SHP77 (cell line): ENCODE results near the gene NUDT21.
"Not testable (repeated sequence)": the region's sequence is repeated elsewhere in the genome, so short reads cannot be mapped to it uniquely, and the experiment has no call there.

Source experiments
- DNase-seq, 2 experiments: peaks; one replicate each; lab custom pipeline; 2025; lab: John Stamatoyannopoulos, UW

The NUDT21 gene

GRCh38 chr16:56419740-56420548 is 31.2 kb downstream of the NUDT21 start:
- no peak for DNase-seq

- DNase-seq: no peak
These were observed 34.0 kb downstream of the NUDT21 start for GRCh38 chr16:56417138-56417537.

GRCh38 chr16:56415875-56416274 is 35.3 kb downstream of the NUDT21 start:
- no peak for DNase-seq

GRCh38 chr16:56414366-56414765 is 36.8 kb downstream of the NUDT21 start:
- no peak for DNase-seq

- DNase-seq: no peak
These were observed 37.8 kb downstream of the NUDT21 start for GRCh38 chr16:56413381-56413780.

- DNase-seq: no peak
These were observed 39.5 kb downstream of the NUDT21 start for GRCh38 chr16:56411624-56412023.

- DNase-seq: no peak
These were observed 40.0 kb downstream of the NUDT21 start for GRCh38 chr16:56411123-56411522.

GRCh38 chr16:56409195-56409594 is 41.9 kb downstream of the NUDT21 start:
- DNase-seq: no peak

GRCh38 chr16:56408379-56409098 is 42.6 kb downstream of the NUDT21 start:
- DNase-seq: no peak

- DNase-seq: no peak
These were observed 45.0 kb downstream of the NUDT21 start for GRCh38 chr16:56405977-56406672.

GRCh38 chr16:56401482-56401881 is 49.6 kb downstream of the NUDT21 start:
- peak; percentile 61 to 65 for DNase-seq

GRCh38 chr16:56400458-56400857 is 50.7 kb downstream of the NUDT21 start:
- DNase-seq: no peak

GRCh38 chr16:56399486-56399885 is 51.6 kb downstream of the NUDT21 start:
- DNase-seq: no peak

GRCh38 chr16:56399047-56399446 is 52.1 kb downstream of the NUDT21 start:
- no peak for DNase-seq

GRCh38 chr16:56396724-56397123 is 54.4 kb downstream of the NUDT21 start:
- DNase-seq: not testable (repeated sequence)

- no peak for DNase-seq
These were observed 61.6 kb downstream of the NUDT21 start for GRCh38 chr16:56389554-56389953.

- DNase-seq: no peak
These were observed 62.9 kb downstream of the NUDT21 start for GRCh38 chr16:56388209-56388608.

- DNase-seq: no peak
These were observed 63.7 kb downstream of the NUDT21 start for GRCh38 chr16:56387396-56387795.

- DNase-seq: no peak
These were observed 66.9 kb downstream of the NUDT21 start for GRCh38 chr16:56384074-56384721.

GRCh38 chr16:56382901-56383355 is 68.2 kb downstream of the NUDT21 start:
- no peak for DNase-seq

- no peak for DNase-seq
These were observed 68.7 kb downstream of the NUDT21 start for GRCh38 chr16:56382459-56382858.
